Retinal pigment epithelial cell (primary cell): Measurements from ENCODE around the gene GJC2.

ENCODE experiments used
- DNase-seq: peaks from one replicate; pipeline ENCODE4 v3.0.0-alpha.2; 2010; ENCODE audit warnings: low read depth
- H3K4me3 ChIP-seq: 2 replicates; pipeline ENCODE4 v1.5.1; 2011; ENCODE audit warnings: mild to moderate bottlenecking, low read length, control low read depth, moderate library complexity
- TF ChIP-seq, protein P1 (sequence below): conservative IDR thresholded peaks from 2 replicates; pipeline ENCODE4 v1.5.1; 2011; ENCODE audit warnings: low read depth, low read length, control low read depth, inconsistent platforms

Gene GJC2

DNA sequence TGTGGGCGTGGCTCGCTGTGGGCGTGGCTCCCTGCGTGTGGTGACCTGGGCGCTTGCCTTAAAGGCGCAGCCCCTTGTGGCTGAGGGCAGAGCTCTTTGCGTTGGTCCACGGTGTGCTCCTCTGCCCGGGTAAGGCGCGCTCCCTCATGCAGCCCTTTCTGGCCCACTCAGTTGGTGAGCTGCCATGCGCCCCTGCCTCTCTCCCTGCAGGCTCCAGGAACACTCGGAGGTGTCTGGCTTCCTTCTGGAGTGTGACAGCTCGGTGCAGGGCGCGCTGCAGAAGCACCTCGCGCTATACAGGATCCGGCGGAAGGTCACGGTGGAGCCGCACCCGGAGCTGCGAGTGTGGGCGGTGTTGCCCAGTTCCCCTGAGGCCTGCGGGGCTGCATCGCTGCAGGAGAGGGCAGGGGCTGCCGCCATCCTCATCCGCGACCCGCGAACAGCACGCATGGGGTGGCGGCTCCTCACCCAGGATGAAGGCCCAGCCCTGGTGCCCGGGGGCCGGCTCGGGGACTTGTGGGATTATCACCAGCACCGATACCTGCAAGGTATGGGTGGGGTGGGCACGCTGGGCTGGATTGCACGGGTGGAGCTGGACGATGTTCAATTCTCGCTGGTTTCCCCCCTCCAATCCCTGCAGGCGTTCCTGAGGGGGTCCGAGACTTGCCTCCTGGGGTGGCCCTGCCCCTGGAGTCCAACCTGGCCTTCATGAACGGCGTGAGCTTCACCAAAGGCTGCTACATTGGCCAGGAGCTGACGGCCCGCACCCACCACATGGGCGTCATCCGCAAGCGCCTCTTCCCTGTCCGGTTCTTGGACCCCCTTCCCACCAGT lies 25.0 kb downstream of the GJC2 start:
- TF ChIP-seq, protein P1, sequence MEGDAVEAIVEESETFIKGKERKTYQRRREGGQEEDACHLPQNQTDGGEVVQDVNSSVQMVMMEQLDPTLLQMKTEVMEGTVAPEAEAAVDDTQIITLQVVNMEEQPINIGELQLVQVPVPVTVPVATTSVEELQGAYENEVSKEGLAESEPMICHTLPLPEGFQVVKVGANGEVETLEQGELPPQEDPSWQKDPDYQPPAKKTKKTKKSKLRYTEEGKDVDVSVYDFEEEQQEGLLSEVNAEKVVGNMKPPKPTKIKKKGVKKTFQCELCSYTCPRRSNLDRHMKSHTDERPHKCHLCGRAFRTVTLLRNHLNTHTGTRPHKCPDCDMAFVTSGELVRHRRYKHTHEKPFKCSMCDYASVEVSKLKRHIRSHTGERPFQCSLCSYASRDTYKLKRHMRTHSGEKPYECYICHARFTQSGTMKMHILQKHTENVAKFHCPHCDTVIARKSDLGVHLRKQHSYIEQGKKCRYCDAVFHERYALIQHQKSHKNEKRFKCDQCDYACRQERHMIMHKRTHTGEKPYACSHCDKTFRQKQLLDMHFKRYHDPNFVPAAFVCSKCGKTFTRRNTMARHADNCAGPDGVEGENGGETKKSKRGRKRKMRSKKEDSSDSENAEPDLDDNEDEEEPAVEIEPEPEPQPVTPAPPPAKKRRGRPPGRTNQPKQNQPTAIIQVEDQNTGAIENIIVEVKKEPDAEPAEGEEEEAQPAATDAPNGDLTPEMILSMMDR: no peak
- DNase-seq: no peak
- no peak overlapping the region for H3K4me3 ChIP-seq

DNA sequence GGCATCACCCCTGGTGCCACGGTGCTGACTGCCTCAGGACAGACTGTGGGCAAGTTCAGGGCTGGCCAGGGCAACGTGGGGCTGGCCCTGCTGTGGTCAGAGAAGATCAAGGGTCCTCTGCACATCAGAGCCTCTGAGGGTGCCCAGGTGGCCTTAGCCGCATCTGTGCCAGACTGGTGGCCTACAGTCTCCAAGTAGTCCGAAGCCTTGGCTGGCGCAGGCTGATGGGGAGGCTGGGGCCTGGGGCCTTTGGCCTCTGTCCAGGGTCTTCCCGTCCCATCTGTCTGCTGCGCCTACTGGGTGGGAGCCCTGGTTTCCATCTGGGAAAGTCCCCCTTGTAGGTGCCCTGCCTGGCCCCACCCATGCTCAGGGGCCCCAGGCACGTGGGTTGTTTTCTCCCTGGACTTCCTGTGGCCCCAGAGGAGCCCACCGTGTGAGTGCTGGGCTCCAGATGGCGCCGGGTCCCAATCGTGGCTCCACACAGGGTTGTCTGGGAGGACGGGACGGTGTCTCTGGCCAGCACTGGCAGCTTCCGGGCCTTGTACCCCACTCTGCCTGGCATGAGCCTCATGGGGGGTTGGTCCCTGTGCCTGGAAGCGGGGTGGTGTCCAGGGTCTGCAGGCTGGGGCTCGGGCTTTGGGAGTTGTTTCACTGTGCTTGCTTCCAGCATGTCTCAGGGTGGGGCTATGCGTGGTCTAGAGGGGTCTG lies 25.7 kb downstream of the GJC2 start:
- TF ChIP-seq, protein P1: no peak
- no peak for DNase-seq
- H3K4me3 ChIP-seq: no peak overlapping the region

GRCh38 chr1:228176024-228176395 lies 26.3 kb downstream of the GJC2 start:
- H3K4me3 ChIP-seq: no peak overlapping the region
- DNase-seq: no peak
- TF ChIP-seq, protein P1: no peak

DNA sequence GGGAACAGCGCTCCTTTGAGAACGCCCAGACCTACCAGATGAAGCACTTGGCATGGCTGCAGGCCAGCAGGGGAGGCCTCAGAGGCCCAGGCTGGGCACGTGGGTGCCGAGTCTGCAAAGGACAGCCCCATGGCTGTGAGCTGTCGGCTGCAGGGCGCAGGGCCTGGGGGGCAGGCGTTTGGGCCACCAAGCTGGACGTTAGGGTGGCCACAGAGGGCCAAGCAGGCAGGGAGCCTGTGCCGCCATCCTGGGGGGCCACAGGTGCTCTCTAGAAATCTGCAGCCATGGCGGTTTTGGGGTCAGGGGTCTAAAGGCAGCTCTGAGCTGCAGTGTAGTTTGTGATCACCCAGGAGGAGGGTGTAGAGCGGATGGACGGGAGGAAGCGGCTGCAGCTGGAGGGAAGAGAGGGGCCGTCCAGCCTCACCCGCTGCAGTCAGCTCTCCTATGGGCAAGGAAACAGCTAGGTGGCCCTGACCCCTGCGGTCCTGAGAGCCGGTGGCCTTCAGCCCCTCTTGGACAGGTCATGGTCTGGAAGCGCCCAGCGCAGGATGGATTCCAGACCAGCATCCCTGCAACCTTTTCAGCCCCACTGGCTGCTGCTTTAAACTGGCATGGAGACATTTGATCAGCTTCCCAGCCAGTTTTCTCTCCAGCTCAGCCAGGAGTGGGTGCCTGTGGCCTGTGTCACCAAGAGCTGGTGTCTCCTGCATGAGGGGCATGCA lies 26.9 kb downstream of the GJC2 start:
- no peak for DNase-seq
- no peak overlapping the region for H3K4me3 ChIP-seq
- TF ChIP-seq, protein P1: no peak

- TF ChIP-seq, protein P1: no peak
- no peak for DNase-seq
- no peak overlapping the region for H3K4me3 ChIP-seq
Observed at GRCh38 chr1:228177183-228177475, 27.4 kb downstream of the GJC2 start.

- no peak for DNase-seq
- TF ChIP-seq, protein P1: no peak
- H3K4me3 ChIP-seq: no peak overlapping the region
Observed at GRCh38 chr1:228177721-228178710, 28.3 kb downstream of the GJC2 start.
